Activated CD4-positive, alpha-beta T cell treated with anti-CD3 and anti-CD28 coated beads, Interleukin-2, amount 50 U/mL, for 16 hours (primary cell): Measurements from ENCODE around the gene NDUFA9.

ENCODE experiments used
- DNase-seq: peaks from one replicate; pipeline ENCODE4 v3.0.0-alpha.2; 2020

Gene NDUFA9

DNA sequence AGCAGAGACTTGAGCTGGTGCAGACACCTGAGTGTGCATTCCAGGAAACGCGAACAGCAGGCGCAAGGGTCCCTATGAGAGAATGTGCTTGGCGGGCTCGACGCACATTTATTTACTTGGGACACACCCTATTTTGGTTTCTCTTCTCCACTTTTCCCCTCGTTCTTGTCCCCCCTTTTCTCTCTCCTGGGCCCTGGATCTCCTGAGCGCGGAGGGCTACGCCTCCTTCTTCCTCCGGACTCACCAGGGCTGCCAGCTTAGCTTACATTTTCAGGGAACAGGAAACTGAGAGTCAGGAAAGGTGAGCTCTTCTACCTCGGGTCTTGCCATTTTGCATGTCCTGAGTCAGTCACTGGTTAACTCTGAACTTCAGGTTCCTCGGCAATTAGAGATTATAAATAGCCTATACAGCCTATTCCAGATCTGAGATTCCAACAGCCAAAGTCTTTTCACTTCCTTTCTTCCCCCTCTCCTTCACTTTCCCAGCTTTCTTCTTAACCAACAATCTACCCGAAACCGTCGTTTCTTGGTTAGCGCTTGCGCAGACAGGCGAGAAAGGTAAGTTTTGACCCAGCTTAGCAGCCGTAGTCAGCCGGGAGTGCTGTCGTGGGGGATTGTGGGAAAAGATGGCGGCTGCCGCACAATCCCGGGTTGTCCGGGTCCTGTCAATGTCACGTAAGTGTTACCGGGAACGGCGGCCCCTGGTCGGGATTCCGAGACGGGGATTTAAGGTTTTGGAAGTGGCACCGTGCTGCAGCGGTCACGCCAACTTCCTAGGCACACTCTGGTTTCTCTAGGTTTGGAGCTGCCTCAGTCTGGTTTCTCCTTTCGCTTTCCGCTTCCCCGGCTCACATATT, at the start of gene NDUFA9, which contains the start of gene AKAP3:
Gene NDUFA9 (plus strand): TSS at position 614 of the 857 bp plus-strand sequence. CDS start 13 bp downstream, at position 627.
Gene AKAP3 (minus strand): TSS at position 551 of the 857 bp plus-strand sequence. CDS start 10,855 bp downstream, outside the sequence.
- peak; percentile 87 for DNase-seq

DNA sequence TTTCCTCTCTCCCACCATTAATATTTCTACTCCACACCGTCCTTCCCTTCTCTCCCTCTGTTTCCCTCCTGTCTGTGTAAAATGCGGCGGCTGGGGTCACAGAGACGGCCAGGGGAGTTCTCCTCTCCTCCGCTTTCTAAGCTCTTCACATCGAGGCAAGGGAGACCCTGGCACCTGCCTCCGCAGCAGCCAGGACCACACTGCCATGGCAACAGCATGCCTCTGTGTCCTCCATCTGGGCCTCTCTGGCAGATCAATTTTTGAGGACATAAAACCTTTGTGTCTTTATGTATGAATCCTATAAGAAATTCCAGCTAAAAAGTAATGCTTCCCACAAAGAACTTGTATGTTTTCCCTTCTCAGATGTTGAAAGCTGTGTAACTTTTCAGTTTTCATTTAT, 45.5 kb upstream of the NDUFA9 start:
- DNase-seq, result no peak

DNA sequence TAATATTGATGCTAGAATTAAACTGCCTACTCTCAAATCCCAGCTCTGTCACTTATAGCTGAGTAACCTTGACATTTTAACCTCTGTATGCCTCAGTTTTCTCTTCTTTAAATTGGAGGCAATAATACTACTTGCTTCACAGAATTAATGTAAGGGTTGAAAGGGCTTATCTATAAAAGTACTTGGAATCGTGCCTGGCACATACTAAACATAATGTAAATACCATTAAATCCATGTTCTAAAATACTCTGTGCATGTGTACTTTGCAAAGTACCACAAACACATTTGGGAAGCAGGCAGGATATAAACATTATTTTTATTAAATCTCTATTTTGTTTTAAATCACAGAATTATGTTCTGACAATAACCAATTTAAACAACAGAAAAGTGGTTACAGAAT, 45.0 kb upstream of the NDUFA9 start:
- no peak for DNase-seq

DNA sequence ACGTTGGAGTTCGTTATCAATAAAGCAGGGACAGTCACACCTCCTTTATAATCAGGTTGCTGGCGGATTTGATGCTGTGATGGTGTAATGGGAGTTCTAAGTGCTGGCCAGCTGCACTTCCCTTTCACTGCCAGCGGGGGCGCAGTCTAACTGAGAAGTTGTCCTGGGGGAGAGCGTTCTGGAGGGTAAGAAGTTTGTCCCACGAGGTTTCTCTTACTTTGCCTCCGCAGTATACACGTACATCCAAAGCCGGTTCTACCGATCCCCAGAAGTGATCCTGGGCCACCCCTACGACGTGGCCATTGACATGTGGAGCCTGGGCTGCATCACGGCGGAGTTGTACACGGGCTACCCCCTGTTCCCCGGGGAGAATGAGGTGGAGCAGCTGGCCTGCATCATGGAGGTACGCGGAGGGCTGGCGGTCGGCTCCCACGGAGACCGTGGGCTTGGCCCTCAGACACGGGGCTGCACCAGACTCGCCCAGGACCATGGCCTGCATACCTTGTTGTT, 44.2 kb upstream of the NDUFA9 start:
- DNase-seq, result peak; percentile 92

DNA sequence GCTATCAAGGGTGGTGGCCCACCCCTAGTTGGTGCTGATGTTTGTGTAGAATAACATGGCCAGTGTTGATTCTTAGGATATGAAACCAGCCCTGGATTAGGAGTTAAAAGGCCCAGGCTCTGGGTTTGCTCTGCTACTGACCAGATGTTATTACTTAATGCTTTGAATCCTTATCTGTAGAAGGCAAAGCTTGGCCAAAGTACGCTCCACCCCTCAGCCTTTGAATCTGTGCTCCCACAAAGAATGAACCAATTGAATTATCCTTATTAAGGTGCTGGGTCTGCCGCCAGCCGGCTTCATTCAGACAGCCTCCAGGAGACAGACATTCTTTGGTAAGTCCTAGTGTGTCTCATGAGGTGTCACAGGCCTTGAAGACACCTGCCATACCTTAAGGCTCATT, 41.9 kb upstream of the NDUFA9 start:
- DNase-seq, result no peak

DNA sequence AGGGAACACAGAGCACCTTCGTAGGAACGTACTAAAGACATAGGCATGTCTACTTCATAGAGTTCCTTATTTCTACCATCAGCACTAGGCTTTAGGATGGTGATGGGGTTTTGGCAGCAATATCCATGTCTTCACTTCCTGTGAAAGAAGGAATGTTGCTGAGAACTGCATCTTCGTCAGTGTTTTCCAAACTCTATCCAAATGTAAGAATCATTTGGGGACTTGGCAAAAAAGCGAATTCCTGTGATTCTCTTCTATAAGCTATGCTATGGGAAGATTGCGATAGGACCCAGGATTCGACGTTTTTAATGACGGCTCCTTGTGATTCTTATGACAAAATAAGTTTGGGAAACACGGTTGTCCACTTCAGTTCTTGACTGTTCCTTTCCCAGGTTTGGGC, 39.8 kb upstream of the NDUFA9 start:
- DNase-seq, result no peak

DNA sequence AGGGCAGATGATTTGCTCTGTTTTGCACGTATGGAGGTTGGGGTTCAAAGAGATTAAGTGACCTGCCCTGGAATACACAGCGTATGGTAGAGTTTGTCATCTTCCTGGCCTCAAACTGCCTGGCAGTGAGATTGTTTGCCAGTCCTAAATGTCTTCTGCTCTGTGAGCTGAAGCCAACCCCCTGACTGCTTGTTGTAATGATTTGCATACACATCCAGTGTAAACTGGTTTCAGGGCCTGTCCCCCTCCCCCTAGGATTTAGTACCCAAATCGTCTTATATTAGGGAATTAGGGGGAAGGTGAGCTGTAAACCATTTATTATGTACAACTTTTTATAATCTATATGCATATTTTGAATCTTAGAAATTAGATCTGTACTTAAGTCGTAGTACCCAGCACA, 38.4 kb upstream of the NDUFA9 start:
- no peak for DNase-seq

DNA sequence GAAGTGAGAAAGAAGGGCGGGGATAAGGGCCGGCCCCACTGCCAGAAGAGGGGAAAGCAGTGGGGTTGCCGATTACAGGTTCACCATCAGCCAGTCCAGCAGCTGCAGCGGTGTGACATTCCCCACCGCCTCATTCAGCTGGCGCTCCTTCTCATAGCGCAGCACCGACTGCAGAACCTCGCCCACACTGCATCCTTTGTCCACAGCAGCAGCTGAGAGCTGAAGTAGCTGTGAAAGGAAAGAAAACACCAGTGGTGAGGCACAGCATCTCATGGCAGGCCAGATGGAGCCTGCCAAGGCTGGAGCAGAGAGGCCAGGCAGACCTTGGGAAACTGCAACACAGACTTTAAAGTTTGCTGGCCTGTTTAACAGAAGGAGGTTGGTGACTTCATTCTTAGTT, 33.2 kb upstream of the NDUFA9 start:
- DNase-seq, result no peak

DNA sequence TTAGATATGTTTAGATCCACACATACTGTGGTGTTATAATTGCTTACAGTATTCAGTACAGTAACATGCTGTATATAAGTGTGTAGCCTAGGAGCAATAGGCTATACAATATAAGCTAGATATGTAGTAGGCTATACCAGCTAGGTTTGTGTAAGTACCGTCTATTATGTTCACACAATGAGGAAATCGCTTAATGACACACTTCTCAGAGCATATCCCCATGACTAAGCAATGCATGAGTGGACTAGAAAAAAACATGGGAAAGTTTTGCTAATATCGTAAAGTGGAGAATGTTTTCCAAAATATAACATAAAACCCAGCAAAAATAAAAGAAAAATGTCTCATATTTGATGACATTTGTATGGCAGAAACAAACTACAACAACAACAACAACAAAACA, 27.4 kb upstream of the NDUFA9 start:
- DNase-seq, result no peak

DNA sequence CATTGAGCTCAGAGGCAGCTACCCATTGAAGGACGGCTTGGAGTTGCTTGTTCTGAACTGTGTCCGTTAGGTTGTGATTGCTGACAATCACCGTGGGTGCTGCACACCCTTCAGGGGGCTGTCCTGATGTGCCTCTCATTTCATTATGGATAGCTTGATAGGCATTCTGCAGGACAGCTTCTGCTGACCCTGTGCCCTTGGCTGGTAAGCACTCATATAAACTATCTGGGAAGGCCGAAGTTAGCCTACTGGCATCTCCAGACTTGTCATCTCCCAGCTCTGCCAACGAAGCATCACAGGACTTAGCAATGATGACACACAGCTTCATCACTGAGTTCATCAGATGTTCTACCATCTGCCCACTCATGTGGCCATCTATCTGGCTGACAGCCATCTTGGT, 22.4 kb upstream of the NDUFA9 start:
- DNase-seq, result no peak

DNA sequence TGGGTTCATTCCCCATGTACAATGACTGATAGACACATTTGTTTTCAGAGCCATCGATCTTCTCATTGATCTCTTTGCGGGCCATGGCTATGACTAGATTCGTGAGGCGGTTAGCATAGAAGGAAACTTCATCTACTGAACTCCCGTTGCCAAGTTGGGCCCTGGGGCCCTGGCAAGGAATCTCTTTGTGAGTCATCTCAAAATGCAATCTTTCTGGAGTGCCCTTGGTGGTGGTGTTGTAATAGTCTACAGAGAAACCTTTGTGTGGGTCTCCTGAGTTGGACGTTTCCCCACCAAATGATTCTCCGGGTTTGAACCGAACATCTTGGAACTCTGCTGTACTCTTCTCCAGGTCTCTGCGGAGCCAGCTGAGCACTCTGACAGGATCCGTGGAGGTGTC, 20.5 kb upstream of the NDUFA9 start:
- no peak for DNase-seq

DNA sequence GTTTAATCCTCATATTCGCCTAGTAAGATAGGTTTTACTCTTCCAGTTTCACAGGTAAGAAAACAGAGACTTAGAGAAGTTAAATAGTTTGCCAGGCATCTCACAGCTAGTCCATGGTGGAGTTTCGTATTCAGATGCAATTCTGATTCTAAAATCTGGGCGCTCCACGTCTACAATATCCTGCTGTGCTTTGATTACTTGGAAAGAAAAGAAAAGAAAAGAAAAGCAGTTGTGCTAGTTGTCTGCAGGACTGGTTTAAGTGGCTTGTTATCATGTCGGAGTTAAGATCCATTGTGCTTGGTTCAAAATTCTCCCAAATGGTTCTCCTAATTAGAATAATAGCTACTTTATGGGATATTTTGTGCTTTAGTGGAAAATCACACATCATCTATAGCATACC, 18.7 kb upstream of the NDUFA9 start:
- no peak for DNase-seq

DNA sequence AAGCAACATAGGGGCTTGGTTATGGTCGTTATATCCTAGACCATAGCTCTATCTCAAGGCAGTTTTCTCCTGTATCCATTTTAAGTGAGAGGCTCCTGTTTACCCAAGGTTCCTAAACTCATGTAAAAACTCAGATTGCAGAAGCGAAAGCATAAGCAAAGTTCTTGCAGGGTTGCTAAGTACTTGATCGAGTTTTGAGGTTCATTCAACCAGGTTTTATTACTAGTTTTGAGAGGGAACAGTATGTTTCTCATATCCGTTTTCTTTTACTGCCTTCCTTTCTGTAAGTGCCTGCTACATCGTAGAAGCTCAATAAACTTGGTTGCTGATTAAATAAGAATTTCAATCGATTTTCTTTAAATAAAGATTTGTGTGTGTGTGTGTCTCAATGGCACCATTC, 5.2 kb upstream of the NDUFA9 start:
- DNase-seq, result no peak

DNA sequence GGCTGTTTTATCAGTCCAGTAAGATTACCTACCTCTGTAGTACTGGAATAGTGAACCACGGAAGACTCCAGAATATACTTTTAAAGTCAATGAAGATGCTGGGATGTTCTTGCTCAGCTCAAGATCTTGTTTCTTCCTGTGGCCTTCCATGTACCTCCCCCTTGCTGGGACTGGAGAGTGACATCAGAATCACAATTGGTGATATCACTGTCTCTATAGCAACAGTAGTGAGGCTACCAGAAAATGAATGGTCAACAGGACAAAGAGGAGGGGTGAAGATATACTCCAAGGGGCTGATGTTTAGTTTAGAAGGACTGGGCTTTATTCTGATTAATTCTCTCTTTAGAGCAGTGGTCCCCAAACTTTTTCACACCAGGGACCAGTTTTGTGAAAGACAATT, 3.9 kb upstream of the NDUFA9 start:
- no peak for DNase-seq

DNA sequence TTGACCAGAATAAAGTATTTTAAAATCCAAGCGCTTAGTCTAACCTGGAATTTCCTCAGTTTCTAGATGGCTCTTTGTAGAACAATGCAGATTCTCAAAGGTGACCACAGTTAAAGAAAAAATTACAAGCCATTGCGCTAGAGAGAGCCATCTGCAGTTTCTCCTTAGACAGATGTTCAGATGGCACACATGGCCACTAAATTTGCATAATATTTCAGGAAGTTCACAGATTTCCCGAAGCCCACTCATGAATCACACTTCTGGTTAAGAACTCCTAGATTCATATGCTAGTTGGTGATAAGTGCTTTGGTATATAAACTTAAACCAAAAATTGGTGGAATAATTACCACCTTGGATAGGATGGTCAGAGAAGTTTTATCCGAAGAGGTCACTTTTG, 812 bp upstream of the NDUFA9 start:
- no peak for DNase-seq

DNA sequence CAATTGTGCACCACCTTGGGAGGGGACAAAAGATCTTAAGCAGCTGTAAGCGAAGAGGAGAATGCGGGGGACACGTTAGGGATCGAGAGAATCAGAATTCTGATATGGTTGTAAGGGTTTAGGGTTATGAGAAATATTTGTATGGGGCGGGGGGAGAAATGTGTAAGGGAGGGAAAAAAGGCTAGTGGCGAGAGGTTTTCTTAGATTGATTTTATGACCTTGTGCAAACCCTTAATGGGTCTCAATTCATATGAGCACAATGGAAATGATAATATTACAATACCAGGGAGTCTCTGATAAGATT, 396 bp downstream of the NDUFA9 start:
- no peak for DNase-seq

DNA sequence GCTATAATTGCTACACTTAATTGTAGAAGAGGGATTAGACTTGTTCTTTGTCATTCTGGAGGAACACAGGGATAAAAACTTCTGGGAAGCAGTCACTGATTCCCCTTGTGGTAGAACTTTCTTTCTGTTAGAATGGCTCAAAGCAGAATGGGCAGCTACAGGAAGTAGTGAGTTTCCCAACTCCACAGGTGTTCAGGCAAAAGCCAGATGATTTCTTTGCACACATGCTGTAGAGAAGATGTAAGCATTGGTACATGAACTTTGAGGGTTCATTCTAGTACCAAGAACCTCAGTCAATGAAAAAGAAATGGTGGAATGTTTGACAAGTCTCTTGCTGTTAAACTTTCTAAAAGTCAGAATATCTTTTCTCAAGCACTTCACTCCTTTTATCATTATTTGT, 4.3 kb downstream of the NDUFA9 start:
- no peak for DNase-seq

DNA sequence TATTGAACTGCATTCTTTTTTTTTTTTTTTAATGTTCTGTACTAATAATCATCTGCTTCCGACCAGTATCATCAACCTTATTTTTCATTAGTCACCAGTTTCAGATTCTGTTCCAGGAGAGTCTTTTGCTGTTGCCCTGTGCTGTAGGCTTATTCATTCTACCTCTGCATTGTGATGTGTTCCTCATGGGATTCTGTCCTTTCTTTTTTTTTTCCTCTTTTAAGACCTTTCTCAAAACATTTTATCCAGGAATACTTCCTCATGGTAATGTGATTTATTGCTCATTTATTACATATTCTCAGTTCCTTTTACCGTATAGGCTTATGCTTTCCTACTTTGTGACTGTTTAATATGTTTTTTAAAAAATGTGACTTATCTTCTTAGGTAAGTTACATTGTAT, 4.8 kb downstream of the NDUFA9 start:
- DNase-seq, result no peak

DNA sequence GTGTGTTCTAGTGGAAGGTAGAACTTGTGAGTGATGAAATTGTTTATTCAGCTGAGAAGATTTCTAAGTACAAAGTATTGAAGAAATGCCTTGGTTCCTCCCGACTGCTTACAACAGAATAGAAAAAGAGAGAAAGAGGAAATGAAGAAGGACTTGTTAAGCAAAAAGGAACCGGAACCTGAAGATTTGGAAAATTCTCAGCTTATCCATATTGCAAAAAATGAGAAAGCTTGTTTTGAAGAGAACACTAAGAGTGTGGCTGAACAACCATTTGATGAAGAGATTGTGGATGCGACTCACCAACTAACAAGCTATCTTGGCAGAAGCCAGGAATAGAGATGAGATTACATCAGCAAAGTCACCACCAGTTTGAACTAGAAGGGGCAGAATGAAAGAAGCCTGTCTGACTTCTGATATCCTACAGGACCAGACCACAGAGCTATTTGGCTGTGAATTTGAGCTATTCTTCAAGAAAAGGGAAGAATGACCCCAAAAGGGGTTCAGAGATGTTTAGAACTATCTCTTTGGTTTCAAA, 15.1 kb downstream of the NDUFA9 start:
- no peak for DNase-seq

DNA sequence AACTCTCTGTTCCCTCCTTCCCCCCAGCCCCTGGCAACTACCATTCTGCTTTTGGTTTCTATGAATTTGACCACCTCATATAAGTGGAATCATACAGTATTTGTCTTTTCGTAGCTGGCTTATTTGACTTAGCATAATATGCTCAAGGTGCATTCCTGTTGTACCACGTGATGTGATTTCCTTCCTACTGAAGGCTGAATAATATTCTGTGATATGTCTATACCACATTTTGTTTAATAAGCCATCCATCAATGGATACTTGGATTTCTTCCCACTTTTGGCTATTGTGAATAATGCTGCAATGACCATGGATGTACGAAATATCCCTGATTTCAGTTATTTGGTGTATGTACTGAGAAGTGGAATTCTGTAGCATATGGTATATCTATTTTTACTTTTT, 16.3 kb downstream of the NDUFA9 start:
- DNase-seq, result no peak

DNA sequence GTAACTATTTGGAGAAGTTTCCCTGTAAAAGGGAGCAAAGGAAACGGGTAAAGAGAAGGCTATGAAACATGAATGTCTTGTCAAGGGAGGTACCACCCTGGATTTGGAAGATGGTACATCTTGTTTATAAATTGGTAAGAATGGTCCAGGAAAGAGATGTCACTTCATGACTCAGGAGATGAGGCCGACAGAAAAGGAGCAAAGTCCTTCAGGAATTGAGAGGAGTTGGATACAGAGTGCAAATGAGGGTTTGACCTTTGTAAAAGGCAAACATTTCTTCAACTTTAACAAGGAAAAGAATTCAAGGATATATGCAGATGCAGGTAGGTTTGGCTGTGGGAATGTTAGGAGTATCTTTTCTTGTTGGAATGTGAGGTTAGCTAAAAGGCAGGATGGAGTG, 30.8 kb downstream of the NDUFA9 start:
- no peak for DNase-seq

DNA sequence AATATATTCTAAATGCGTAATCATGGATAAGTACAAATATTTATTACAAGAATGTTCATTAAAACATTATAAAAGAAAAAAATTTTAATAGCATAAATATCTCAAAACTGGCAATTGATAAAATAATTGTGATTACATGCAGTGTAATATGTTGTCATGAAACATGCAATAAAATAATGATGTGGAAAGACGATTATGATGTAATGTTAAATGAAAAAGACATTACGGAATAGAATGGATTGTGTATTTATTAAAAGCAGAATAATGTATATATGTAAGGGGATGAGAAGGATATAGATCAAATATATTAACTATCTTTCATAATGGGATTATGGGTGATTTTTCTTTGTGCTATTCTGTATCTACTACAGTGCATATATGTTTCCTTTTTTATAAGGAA, 32.8 kb downstream of the NDUFA9 start:
- DNase-seq, result no peak

DNA sequence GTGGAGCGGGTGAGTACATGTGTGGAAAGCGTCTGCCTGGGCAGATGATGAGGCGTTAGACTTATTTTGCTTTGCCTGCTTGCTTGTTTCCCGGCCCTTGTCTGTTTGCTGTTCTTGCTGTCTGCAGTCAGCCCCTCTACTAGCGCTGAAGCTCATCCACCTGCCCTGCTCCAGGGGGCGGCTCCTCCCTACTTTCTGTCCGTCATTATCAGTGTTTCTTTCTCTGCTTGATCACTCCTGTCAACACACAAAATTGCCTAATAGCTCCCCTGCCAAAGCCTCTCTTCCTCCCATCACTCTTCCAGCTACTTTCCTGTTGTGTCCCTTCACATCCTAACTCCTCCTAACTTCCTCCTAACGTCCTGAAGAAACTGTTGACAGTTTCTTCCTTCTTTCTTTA, 36.4 kb downstream of the NDUFA9 start:
- no peak for DNase-seq

DNA sequence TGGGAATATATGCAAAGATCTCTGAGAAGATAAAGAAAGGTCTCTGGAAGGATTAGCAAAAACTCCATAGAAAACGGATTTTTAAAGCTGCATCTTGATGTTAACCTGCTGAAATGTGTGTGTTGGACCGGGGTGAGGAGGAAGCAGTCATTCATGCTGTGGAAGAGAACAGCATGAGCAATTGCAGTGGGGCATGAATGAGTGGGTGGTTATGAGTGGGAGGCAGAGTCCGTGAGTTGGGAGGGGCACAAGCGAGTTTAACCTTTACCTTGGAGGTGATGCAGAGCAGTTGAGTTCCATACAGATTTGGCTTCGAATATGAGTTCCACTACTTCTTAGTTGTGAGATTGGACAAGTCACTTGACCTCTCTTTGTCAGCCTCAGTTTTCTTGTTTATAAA, 41.8 kb downstream of the NDUFA9 start:
- no peak for DNase-seq
